KG1 (cell line): ENCODE measurements around the gene NHS.
"Not testable (repeated sequence)": the region's sequence is repeated elsewhere in the genome, so short reads cannot be mapped to it uniquely, and the experiment has no call there.

Experiments
- DNase-seq: peaks from one replicate; lab custom pipeline; 2025; lab: John Stamatoyannopoulos, UW

The NHS gene

DNA sequence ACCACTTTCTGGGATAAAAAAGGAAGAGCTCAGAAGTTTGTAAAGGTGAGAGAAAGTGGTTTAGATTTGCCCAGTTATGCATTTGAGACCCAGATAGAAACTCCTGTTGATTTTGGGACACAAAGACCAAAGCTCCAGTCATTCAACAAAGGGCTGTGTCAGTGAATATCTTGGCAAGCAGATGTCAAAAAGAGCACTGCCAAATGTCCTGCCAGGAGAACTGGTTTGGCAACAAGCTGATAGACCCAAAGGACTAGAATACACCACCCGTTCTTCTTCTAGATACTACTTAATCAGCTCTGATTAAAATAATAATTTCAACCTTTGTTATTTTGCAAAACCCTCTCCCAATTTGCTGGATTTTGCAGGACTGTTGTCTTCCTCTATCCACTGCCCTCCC, 121.4 kb downstream of the NHS start:
- no peak for DNase-seq

DNA sequence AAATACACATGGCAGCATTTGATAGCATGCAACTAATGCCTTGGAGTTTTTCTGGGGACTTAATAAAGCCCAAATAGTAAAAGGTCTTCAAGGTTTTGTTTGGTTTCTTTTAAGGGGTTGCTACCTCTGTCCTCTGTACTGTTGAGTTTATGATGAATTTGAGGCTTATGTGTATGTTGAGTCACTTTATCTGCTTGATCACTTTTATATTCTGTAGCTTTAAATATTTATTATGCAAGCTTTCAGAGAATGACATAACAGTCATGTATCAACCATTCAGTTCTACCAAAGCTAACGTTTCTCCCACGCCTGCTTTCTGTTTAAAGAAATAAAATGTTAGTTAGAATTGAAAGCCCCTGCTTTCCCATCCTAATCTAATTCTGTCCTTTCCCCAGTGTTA, 122.2 kb downstream of the NHS start:
- no peak for DNase-seq

DNA sequence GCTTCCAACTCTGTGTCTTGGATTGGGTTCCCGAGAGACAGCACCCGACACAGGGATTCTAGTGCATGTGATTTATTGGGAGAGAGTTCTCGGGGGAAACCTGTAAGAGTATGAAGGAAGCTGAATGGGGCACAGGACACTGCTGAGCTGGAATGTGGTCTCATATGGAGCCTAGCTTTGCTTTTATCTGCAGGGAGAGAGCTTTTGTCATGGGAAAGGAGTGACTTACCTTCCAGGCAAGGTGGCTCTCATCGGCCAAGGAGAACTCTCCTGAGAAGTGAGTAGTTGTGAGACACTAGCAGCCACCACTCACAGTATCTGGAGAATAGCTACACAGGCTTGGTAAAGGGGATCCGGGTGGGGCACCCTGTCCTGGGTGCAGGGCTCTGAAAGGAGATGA, 124.5 kb downstream of the NHS start:
- DNase-seq: no peak

- DNase-seq: no peak
Observed at GRCh38 chrX:17500145-17500579, 125.2 kb downstream of the NHS start.

GRCh38 chrX:17501746-17502145, 126.7 kb downstream of the NHS start:
- no peak for DNase-seq

- DNase-seq: not testable (repeated sequence)
Observed at GRCh38 chrX:17506352-17506751, 131.4 kb downstream of the NHS start.

- DNase-seq: no peak
Observed at GRCh38 chrX:17511556-17511955, 136.6 kb downstream of the NHS start.

DNA sequence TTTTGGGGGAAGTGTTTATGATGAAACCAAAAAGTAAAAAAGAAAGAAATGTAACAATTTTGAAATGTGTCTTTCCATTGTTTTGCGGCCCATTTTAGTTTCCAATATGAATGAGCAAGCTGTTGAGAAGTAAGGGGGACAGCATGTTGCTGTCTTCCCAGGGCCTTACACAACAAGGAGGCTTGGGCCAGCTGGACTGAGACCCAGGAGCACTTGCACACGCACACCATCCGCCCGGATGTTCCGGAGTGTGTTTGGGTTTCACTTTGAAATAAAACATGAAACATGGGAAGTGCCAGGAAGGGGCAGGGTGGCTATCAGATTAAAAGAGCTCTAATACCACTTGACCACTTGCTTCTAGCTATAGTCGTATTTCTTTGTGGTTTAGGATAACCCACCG, 144.4 kb downstream of the NHS start:
- DNase-seq: no peak

DNA sequence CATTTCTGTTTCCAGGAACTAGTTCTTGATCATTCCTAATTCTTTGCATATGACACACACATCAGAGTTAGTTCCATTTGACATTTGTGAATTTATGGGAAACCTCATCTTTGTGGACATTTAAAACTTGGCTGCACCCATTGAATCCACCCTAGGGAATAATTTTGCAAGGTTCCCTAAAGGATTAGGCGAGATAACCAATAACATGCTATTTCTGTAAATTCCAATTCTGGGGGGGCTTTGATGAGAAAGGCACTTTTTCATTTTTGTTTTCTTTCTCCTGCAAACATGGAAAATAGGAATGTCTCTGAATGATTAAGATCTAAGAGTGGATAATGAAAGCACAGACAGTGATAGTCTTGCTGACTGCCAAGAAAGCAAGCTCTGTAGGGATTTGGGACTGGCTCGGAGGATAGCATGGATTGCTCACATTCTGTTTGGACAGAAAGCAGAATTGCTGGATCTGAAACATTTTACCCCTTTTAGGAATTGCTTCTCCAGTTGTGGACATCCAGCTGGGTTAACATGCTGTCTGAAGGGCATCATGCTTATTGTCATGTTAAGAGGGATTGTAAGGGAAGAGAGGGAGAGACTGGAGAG, 145.1 kb downstream of the NHS start:
- no peak for DNase-seq

- DNase-seq: no peak
Observed at GRCh38 chrX:17521871-17522693, 147.1 kb downstream of the NHS start.

GRCh38 chrX:17525266-17525665, 150.3 kb downstream of the NHS start:
- DNase-seq: no peak

- DNase-seq: no peak
Observed at GRCh38 chrX:17525762-17526555, 151.0 kb downstream of the NHS start.

- no peak for DNase-seq
Observed at GRCh38 chrX:17527135-17527701, 152.2 kb downstream of the NHS start.

- no peak for DNase-seq
Observed at GRCh38 chrX:17527922-17528321, 152.9 kb downstream of the NHS start.

DNA sequence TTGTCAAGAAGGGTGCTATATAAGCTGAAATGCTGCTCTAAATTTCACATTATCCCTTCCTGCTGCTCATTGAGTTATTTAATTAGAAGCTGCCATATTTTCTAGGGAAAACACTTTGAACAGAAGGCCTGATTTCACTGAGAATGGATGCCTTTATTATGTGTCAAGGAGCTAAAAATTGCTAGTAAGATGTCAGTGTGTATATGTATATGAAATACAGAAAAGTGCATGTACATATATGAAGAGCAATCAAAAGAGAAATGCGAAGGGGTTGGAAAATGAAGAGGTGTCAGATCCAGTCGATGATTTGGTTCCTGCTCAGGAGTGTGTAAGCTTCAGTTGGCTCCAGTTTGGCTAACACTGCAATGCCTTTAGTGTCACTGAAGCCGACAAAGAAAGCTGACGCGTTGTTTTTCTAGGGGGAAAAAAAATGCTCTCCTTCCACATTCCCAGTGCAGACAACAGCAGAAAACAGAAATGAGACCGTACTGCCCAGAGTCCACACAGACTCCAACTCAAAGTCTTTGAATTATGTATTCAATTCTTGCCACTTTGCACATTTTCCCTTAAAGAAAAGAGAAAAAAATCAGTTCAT, 154.2 kb downstream of the NHS start:
- DNase-seq: no peak

GRCh38 chrX:17531500-17531899, 156.5 kb downstream of the NHS start:
- no peak for DNase-seq

- DNase-seq: no peak
Observed at GRCh38 chrX:17535229-17535628, 160.2 kb downstream of the NHS start.

DNA sequence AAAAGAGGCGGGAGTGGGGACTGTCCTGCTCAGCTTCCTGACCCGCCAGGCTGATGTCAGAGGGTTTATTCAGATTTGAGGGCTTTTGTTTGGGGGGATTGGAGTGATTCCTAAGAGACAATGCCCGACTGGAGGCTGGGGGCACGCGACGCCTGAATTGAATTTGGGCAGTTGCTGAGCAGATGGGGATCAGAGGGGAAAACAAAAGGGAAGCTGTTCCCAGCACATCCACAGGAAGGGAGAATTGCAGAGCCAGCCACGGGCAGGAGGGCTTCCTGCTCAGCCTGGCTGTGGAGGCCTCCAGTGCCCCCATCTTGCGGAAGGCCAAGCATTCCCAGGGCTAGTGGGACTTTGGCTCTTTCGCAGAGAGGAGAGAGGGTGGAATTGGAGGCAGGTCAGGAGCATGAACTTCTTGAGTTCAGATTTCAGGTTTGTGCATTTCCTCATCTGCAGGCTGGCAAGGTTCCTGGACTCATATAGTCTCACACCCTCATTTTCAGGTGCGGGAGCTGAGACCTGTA, 162.8 kb downstream of the NHS start:
- no peak for DNase-seq

GRCh38 chrX:17542123-17542522, 167.1 kb downstream of the NHS start:
- DNase-seq: no peak

- DNase-seq: no peak
Observed at GRCh38 chrX:17544821-17545220, 169.8 kb downstream of the NHS start.

DNA sequence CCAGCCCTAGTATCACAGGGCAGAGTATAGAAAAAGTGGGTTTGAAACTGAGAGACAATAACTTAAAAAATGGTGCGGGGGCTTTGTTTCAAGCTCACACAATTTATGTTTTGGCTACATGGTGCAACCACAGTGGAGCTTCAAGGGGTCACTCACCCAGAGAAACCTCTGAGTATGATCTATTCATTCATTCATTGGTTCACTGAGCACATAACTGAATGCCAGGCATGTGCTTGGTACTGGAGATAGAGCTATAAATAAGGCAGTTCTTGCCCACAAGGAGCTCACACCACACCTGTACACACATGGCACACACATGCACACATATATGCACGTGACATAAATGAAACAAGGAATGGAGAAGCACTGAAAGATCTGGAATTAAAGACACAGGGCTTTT, 171.4 kb downstream of the NHS start:
- DNase-seq: no peak

- DNase-seq: no peak
Observed at GRCh38 chrX:17547658-17548057, 172.7 kb downstream of the NHS start.
